Activated naive CD8-positive, alpha-beta T cell treated with anti-CD3 and anti-CD28 coated beads, Interleukin-2, amount 50 U/mL, for 24 hours (primary cell): ENCODE data around the gene MEAK7.
"Not testable (repeated sequence)": the region's sequence is repeated elsewhere in the genome, so short reads cannot be mapped to it uniquely, and the experiment has no call there.

Experiments used
- ATAC-seq: fragments of 150-1000 bp; cut with Tn5 transposase; one replicate; pipeline ENCODE4 v1.10.0; 2021
- DNase-seq: peaks from one replicate; pipeline ENCODE4 v3.0.0; 2021
- H3K27ac Mint-ChIP-seq: one replicate; pipeline ENCODE4 v1.8.0; 2021; ENCODE audit warnings: mild to moderate bottlenecking, mixed read lengths
- H3K27me3 Mint-ChIP-seq: one replicate; pipeline ENCODE4 v1.8.0; 2021; ENCODE audit warnings: mixed read lengths
- H3K36me3 Mint-ChIP-seq: one replicate; pipeline ENCODE4 v1.8.0; 2021; ENCODE audit warnings: low read depth, mixed read lengths
- H3K4me1 Mint-ChIP-seq: one replicate; pipeline ENCODE4 v1.8.0; 2021; ENCODE audit warnings: mixed read lengths
- H3K4me3 Mint-ChIP-seq: one replicate; pipeline ENCODE4 v1.8.0; 2021; ENCODE audit warnings: mild to moderate bottlenecking, moderate library complexity, mixed read lengths
- H3K9me3 Mint-ChIP-seq: one replicate; pipeline ENCODE4 v1.8.0; 2021; ENCODE audit warnings: mixed read lengths

MEAK7 gene

GRCh38 chr16:84524941-84525581 lies 20.6 kb upstream of the MEAK7 start:
- not testable (repeated sequence) for H3K4me3 Mint-ChIP-seq, DNase-seq, H3K36me3 Mint-ChIP-seq, ATAC-seq, H3K9me3 Mint-ChIP-seq, H3K27ac Mint-ChIP-seq, H3K4me1 Mint-ChIP-seq, H3K27me3 Mint-ChIP-seq

- Mint-ChIP-seq H3K27ac (no peak overlapping the region), H3K36me3 (peaks cover 2% of the 10 kb centered on the region), H3K4me1 (peaks cover 16% of the 10 kb centered on the region), H3K4me3 (no peak overlapping the region), H3K27me3 (no peaks in the 10 kb centered on the region), H3K9me3 (no peaks in the 10 kb centered on the region)
- ATAC-seq (peak; percentile 40), DNase-seq (no peak)
Measured at GRCh38 chr16:84524346-84524920, 20.0 kb upstream of the MEAK7 start.

DNA sequence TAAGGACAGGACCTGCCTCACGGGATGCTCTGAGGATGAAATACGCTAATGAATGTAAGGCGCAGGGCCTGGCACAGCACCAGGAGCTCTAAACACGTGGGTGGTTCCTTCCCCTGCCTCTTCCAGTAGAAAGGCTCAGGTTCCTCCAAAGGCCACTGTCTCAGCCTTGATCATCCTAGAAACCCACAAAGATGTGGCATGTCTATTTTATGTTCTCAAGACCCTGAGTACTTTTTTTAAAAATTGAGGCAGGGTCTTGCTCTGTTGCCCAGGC lies 17.0 kb upstream of the MEAK7 start:
- Mint-ChIP-seq H3K36me3 (no peaks in the 10 kb centered on the region), H3K27ac (no peak overlapping the region), H3K27me3 (no peaks in the 10 kb centered on the region), H3K4me3 (no peak overlapping the region), H3K4me1 (peaks cover 40% of the 10 kb centered on the region), H3K9me3 (no peaks in the 10 kb centered on the region)
- DNase-seq = no peak
- no peak for ATAC-seq

DNA sequence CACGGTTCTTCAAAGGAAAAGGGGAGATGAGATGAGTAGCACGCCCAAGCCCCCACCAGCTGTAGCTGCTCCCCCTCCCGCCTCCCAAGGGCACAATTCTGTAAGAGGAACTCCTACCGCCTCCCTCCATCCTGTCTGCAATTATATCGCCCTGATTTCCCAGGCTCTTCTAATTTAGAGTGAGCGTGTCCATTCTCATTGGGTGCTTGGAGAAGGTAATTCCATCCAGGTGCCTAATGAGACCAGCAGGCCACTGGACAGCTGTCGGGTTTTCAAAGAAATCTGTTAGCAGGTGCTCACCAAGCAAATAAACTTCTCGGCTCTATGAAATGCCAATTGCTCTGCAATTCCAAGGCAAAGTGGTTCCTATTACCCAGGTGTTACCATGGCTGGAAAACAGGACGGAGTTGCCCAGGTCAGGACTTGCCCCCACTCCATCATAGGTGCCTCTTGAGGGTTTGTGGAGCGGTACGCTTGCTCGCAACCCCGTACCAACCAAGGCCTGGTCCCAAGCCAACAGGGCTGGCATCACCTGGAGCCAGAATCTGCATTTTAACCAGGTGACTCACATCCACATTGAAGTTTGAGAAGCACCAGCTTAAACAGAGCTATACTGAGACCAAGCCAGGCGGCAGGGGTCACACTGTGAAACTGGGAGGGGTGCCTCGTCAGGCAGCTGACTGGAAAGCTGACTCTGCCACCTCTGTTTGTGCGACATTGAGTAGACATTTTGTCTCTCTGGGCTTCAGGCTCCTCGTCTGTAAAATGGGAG lies 16.5 kb upstream of the MEAK7 start:
- Mint-ChIP-seq H3K4me1 (peaks cover 43% of the 10 kb centered on the region), H3K27ac (no peak overlapping the region), H3K4me3 (no peak overlapping the region)

DNA sequence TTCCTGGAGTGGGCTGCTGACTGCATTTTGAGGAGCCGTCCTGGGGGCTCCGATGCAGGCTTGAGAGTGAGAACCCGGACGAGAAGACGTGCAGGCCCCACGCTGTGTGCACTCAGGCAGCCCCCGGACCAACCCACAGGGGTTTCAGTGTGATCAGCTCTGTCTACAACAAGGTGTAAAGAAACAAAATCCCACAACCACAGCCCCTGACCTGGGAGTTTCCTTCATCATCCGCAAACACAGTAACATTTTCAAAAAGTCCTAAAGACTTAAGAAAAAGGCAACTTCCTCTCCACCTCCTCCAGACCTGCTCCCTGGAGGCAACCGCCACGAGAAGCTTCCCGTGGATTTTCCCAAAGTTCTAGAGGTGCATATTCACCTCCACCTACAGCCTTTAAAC lies 15.4 kb upstream of the MEAK7 start:
- peak overlapping the region; percentile 26 for H3K4me3 Mint-ChIP-seq
- ATAC-seq (peak; percentile 13), DNase-seq (peak; percentile 50)
- H3K4me1 Mint-ChIP-seq = peaks cover 53% of the 10 kb centered on the region
- no peaks in the 10 kb centered on the region for H3K36me3 Mint-ChIP-seq
- peak overlapping the region; percentile 70 for H3K27ac Mint-ChIP-seq
- no peaks in the 10 kb centered on the region for H3K27me3 Mint-ChIP-seq
- H3K9me3 Mint-ChIP-seq = no peaks in the 10 kb centered on the region

More for the DNA sequence above, 16.5 kb upstream of the MEAK7 start:
- DNase-seq (no peak), ATAC-seq (no peak)
- Mint-ChIP-seq H3K36me3 (no peaks in the 10 kb centered on the region), H3K27me3 (no peaks in the 10 kb centered on the region), H3K9me3 (no peaks in the 10 kb centered on the region)

DNA sequence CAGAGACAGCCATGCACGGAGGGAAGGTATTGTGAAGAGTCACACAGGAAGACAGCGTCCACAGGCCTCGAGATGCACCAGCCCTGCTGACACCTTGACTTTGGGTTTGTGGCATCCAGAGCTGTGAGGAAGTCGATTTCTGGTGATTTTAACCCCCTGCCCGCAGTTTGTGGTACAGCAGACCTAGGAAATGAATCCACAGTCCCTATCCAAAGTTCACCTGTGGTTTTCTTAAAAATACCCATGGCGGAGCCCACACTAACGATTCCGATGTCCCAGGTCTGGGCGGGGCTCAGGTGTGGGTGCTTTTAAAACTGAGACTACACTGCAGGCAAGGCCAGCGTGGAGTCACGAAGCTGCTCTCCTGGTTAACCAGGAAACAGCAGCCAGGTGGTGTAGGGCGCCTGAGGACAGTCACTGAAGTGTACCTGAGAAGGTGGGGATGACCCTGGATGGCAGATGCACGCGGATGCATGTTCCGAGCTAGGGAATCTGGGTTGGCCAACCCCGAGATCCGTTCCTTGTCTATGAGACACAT lies 14.4 kb upstream of the MEAK7 start:
- peak; percentile 48 for ATAC-seq
- peak; percentile 68 for DNase-seq
- H3K36me3 Mint-ChIP-seq = no peaks in the 10 kb centered on the region
- peak overlapping the region; percentile 21 for H3K4me3 Mint-ChIP-seq
- H3K9me3 Mint-ChIP-seq = no peaks in the 10 kb centered on the region
- H3K27me3 Mint-ChIP-seq = no peaks in the 10 kb centered on the region
- peak overlapping the region; percentile 70 for H3K27ac Mint-ChIP-seq
- peaks cover 62% of the 10 kb centered on the region for H3K4me1 Mint-ChIP-seq

GRCh38 chr16:84518220-84518619 lies 13.8 kb upstream of the MEAK7 start:
- Mint-ChIP-seq H3K4me1 (peaks cover 69% of the 10 kb centered on the region), H3K27ac (peak overlapping the region; percentile 35)
- not testable (repeated sequence) for H3K4me3 Mint-ChIP-seq, H3K36me3 Mint-ChIP-seq, ATAC-seq, H3K27me3 Mint-ChIP-seq, H3K9me3 Mint-ChIP-seq, DNase-seq

DNA sequence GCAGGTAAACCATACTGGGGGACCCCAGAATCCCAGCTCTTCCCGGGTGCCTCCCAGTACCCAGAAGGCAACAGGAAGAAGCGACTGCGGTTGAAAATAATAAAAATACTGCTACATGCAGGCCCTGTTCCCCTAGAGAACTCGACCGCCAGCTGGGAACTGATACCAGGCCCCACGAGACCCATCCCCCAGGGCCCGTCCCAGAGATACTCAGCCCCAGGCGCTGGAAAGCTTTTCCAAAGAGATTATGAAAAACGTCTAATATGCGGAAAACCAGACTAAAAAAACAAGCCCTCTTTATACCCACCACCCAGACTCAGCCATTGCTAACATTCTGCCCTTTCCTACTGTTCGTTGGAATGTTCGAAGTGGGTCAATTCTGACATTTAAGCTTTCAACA lies 12.9 kb upstream of the MEAK7 start:
- Mint-ChIP-seq H3K27me3 (no peaks in the 10 kb centered on the region), H3K27ac (peak overlapping the region; percentile 35), H3K4me1 (peaks cover 75% of the 10 kb centered on the region), H3K4me3 (no peak overlapping the region), H3K9me3 (no peaks in the 10 kb centered on the region), H3K36me3 (no peaks in the 10 kb centered on the region)
- no peak for ATAC-seq
- no peak for DNase-seq

DNA sequence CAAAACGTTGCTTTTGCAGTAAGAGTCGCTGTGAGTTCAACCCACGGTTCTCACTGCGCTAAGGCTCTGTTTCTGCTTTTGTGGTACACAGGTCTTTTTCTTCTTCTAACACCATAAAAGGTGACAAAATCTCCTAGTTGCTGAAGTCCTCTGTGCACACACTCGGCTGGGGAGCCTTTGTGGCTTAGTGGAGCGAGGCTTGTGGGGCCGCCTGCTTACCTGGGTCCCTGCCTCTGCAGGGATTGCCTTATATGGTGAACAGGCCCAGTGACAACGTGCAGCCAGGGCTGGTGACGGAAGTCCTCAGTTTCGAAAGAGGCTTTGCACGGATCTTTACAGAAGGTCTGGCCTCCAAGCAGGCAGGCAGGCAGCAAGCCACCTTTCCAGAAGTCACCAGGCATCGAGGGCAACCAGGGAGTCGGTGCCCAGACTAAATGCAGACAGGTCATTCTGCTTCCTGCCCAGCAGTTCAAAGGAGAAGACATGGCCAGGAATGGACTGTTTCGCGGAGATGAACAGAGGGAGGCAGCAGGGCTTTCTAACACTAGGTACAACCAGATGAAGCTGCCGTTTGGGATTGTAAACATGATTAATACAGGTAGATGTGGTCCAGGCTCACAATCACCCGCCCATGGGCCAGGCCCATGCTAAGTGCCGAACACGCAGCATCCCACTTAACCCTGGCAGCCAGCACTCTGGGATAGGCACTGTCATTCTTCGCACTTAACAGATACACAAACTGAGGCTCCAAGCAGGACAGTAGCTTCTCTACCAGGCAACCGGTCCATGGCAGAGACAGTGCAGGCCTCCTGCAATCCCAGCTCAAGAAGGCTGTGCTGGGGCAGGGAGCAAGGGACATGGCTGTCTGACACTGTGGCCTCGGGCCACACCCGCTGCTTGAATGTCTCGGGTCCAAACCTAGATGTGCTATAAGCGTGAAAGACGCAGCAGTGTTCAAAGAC lies 10.7 kb upstream of the MEAK7 start:
- Mint-ChIP-seq H3K9me3 (no peaks in the 10 kb centered on the region), H3K36me3 (no peaks in the 10 kb centered on the region), H3K4me3 (peak overlapping the region; percentile 48), H3K27ac (peak overlapping the region; percentile 87), H3K4me1 (peaks cover 78% of the 10 kb centered on the region), H3K27me3 (no peaks in the 10 kb centered on the region)
- ATAC-seq (peak; percentile 88), DNase-seq (peak; percentile 80)

DNA sequence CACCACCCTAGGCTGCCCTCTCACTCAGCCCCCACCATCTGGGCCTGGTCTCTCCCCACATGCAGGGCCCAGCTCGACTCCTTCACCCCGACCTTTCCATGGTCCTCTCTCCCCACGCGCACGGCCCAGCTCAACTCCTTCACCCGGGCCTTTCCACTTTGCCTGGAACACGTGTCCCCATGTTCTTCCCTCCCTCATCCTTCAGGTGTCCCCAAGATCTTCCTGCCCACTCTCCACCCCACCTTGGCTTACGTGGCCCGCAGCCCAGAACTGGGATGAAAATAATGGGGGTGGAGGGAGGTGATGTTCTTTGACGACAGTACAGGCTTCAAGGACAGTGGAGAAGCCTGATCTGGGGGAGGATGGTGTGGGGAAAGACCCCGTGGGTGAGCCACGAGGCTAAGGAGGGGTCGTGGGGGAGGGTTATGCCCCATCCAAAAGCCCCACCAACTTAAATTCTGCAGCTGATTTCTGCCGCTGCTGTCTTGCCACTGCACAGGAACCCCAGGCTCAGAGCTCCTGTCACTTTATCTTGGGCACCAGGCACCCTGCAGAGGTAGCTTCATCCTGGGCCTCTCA lies 9.9 kb upstream of the MEAK7 start:
- no peaks in the 10 kb centered on the region for H3K9me3 Mint-ChIP-seq
- H3K4me3 Mint-ChIP-seq = peak overlapping the region; percentile 48
- DNase-seq (peak; percentile 28), ATAC-seq (peak; percentile 2)
- peaks cover 70% of the 10 kb centered on the region for H3K4me1 Mint-ChIP-seq
- no peaks in the 10 kb centered on the region for H3K36me3 Mint-ChIP-seq
- H3K27ac Mint-ChIP-seq = peak overlapping the region; percentile 87
- no peaks in the 10 kb centered on the region for H3K27me3 Mint-ChIP-seq

GRCh38 chr16:84513666-84514065 lies 9.2 kb upstream of the MEAK7 start:
- Mint-ChIP-seq H3K27me3 (no peaks in the 10 kb centered on the region), H3K4me1 (peaks cover 64% of the 10 kb centered on the region)

GRCh38 chr16:84513123-84513522 lies 8.7 kb upstream of the MEAK7 start:
- Mint-ChIP-seq H3K4me1 (peaks cover 65% of the 10 kb centered on the region), H3K27me3 (no peaks in the 10 kb centered on the region), H3K36me3 (no peaks in the 10 kb centered on the region), H3K4me3 (no peak overlapping the region), H3K9me3 (no peaks in the 10 kb centered on the region), H3K27ac (peak overlapping the region; percentile 87)
- no peak for DNase-seq
- ATAC-seq = no peak

More at GRCh38 chr16:84513666-84514065, 9.2 kb upstream of the MEAK7 start:
- DNase-seq (no peak), ATAC-seq (no peak)
- Mint-ChIP-seq H3K9me3 (no peaks in the 10 kb centered on the region), H3K36me3 (no peaks in the 10 kb centered on the region), H3K4me3 (peak overlapping the region; percentile 48), H3K27ac (peak overlapping the region; percentile 87)

DNA sequence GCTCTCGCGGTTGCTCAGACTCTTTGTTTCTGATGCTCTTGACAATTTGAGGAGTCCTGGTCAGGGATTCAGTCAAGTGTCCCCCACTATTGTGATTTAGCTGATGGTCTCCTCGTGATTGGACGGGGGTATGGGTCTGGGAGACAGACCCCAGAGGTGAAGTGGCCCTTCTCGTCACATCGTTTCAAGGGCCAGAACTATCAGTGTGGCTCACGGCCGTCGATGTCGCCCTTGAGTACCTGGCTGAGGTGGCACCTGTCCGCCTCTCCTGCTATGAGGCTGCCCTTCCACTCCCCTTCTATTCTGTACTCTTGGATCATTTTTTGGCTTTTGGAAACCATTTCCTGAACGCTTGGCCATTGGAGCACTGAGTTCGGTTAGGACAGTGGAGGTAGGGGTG lies 7.4 kb upstream of the MEAK7 start:
- DNase-seq (no peak), ATAC-seq (no peak)
- Mint-ChIP-seq H3K36me3 (no peaks in the 10 kb centered on the region), H3K4me1 (peaks cover 69% of the 10 kb centered on the region), H3K4me3 (no peak overlapping the region), H3K27ac (peak overlapping the region; percentile 70), H3K27me3 (no peaks in the 10 kb centered on the region), H3K9me3 (no peaks in the 10 kb centered on the region)
